Liver (tissue), 9 donors: Measurements from ENCODE around the gene RFX4. TPM values are rescaled to one million over a fixed set of nuclear protein-coding genes. Genes with fewer than 3 reads are reported as not detected.

ENCODE experiments used
- DNase-seq: peaks from one replicate; pipeline ENCODE4 v3.0.0-alpha.2; 2017; ENCODE audit warnings: low spot score
- H3K27ac ChIP-seq, 2 donors: one replicate each; pipeline ENCODE4 v1.7.0; 2013; ENCODE audit warnings: inconsistent platforms in 2 of 2, low read length in 2 of 2, control low read depth in 1 of 2, low read depth in 1 of 2, mild to moderate bottlenecking in 1 of 2
- H3K27me3 ChIP-seq, 4 donors: one replicate each; pipeline versions ENCODE4 v1.6.1 to v1.7.0; 2013; ENCODE audit warnings: low read length in 3 of 4, inconsistent platforms in 1 of 4, mild to moderate bottlenecking in 1 of 4, moderate library complexity in 1 of 4; ENCODE audit not compliant: control insufficient read depth in 4 of 4, insufficient read depth in 4 of 4
- H3K36me3 ChIP-seq, 4 donors: one replicate each; pipeline versions ENCODE4 v1.6.1 to v1.7.0; 2013; ENCODE audit warnings: low read length in 3 of 4, mild to moderate bottlenecking in 3 of 4, low read depth in 1 of 4, moderate library complexity in 1 of 4; ENCODE audit not compliant: control insufficient read depth in 4 of 4, insufficient read depth in 3 of 4
- H3K4me1 ChIP-seq, 4 donors: one replicate each; pipeline versions ENCODE4 v1.6.1 to v1.7.0; 2013; ENCODE audit warnings: low read length in 3 of 4, mild to moderate bottlenecking in 3 of 4, moderate library complexity in 1 of 4; ENCODE audit not compliant: control insufficient read depth in 4 of 4, insufficient read depth in 4 of 4
- H3K4me3 ChIP-seq, 3 donors: one replicate each; pipeline versions ENCODE4 v1.6.1 to v1.7.0; 2013; ENCODE audit warnings: low read length in 3 of 3, control low read depth in 1 of 3, low read depth in 1 of 3, mild to moderate bottlenecking in 1 of 3
- H3K9ac ChIP-seq, 2 donors: one replicate each; pipeline ENCODE4 v1.7.0; 2013; ENCODE audit warnings: low read length in 2 of 2, mild to moderate bottlenecking in 2 of 2, moderate library complexity in 2 of 2, control low read depth in 1 of 2, low read depth in 1 of 2
- H3K9me3 ChIP-seq, 4 donors: one replicate each; pipeline versions ENCODE4 v1.6.1 to v1.7.0; 2013; ENCODE audit warnings: low read length in 3 of 4; ENCODE audit not compliant: control insufficient read depth in 4 of 4
- EGR1 ChIP-seq, 2 donors: IDR thresholded peaks; 2 replicates each; pipeline ENCODE4 v1.6.1; 2016 to 2018; ENCODE audit warnings: antibody characterized with exemption in 2 of 2, low read depth in 2 of 2
- FOXA1 ChIP-seq: IDR thresholded peaks from 2 replicates; pipeline ENCODE4 v1.6.1; 2016; ENCODE audit warnings: antibody characterized with exemption
- FOXA2 ChIP-seq: IDR thresholded peaks from 2 replicates; pipeline ENCODE4 v1.6.1; 2016; ENCODE audit warnings: antibody characterized with exemption
- HNF4A ChIP-seq, 2 donors: conservative IDR thresholded peaks; 2 replicates each; pipeline ENCODE4 v1.6.1; 2016; ENCODE audit warnings: antibody characterized with exemption in 2 of 2, mild to moderate bottlenecking in 2 of 2
- HNF4G ChIP-seq: IDR thresholded peaks from 2 replicates; pipeline ENCODE4 v1.6.1; 2016; ENCODE audit warnings: antibody characterized with exemption
- JUND ChIP-seq, 2 donors: IDR thresholded peaks; 2 replicates each; pipeline ENCODE4 v1.6.1; 2016; ENCODE audit warnings: antibody characterized with exemption in 2 of 2
- NR2F2 ChIP-seq: IDR thresholded peaks from 2 replicates; pipeline ENCODE4 v1.6.1; 2016; ENCODE audit warnings: antibody characterized with exemption
- RAD21 ChIP-seq, 2 donors: IDR thresholded peaks; 2 replicates each; pipeline ENCODE4 v1.6.1; 2016; ENCODE audit warnings: antibody characterized with exemption in 2 of 2, mild to moderate bottlenecking in 2 of 2
- RXRA ChIP-seq, 2 donors: IDR thresholded peaks; 2 replicates each; pipeline ENCODE4 v1.6.1; 2017 to 2018; ENCODE audit warnings: antibody characterized with exemption in 2 of 2, mild to moderate bottlenecking in 1 of 2
- SP1 ChIP-seq: IDR thresholded peaks from 2 replicates; pipeline ENCODE4 v1.6.1; 2018; ENCODE audit warnings: antibody characterized with exemption, mild to moderate bottlenecking
- TAF1 ChIP-seq: conservative IDR thresholded peaks from 2 replicates; pipeline ENCODE4 v1.6.1; 2016; ENCODE audit warnings: antibody characterized with exemption, mild to moderate bottlenecking
- YY1 ChIP-seq: IDR thresholded peaks from 2 replicates; pipeline ENCODE4 v1.6.1; 2016; ENCODE audit warnings: antibody characterized with exemption, mild to moderate bottlenecking
- WGBS: extraction: QIAGEN DNeasy Blood & Tissue Kit; methylation state at CpG from one replicate; pipeline ENCODE4 v1.1.7; 2013; 5-methylcytosine and 5-hydroxymethylcytosine counted together
- polyA plus RNA-seq, 2 donors: library from polyadenylated mRNA; stranded (reverse) in 1 of 2; unstranded in 1 of 2; fragments of 200-250 nt in 1 of 2; fragments of >200 nt in 1 of 2; fragmentation: Nextera tagmentation in 1 of 2; extraction: Ambion mirVana in 1 of 2; gene quantifications; one replicate each; pipeline versions ENCODE4 v1.2.1 to v1.2.3, GENCODE V29; 2013 to 2015
- total RNA-seq, 2 donors: library from RNA; depleted of rRNA; stranded (reverse); fragments of >200 nt; gene quantifications; one replicate each; pipeline ENCODE4 v1.2.3, GENCODE V29; 2014
- TF ChIP-seq, protein P1 (sequence below): IDR thresholded peaks from 2 replicates; pipeline ENCODE4 v1.6.1; 2016; ENCODE audit warnings: antibody characterized with exemption
- TF ChIP-seq, protein P2 (sequence below): IDR thresholded peaks from 2 replicates; pipeline ENCODE4 v1.6.1; 2016; ENCODE audit warnings: antibody characterized with exemption
- TF ChIP-seq, protein P3 (sequence below): IDR thresholded peaks from 2 replicates; pipeline ENCODE4 v1.6.1; 2016; ENCODE audit warnings: antibody characterized with exemption, mild to moderate bottlenecking
- TF ChIP-seq, protein P4 (sequence below): IDR thresholded peaks from 2 replicates; pipeline ENCODE4 v1.6.1; 2016; ENCODE audit warnings: antibody characterized with exemption
- TF ChIP-seq, protein P5 (sequence below): fragments of 150-350 bp; IDR thresholded peaks from 2 replicates; pipeline ENCODE4 v1.5.1; 2017; ENCODE audit warnings: improper control_type of control experiment, low read depth, low read length; ENCODE audit not compliant: missing input control
- donor health status: healthy.
- donor health status: healthy.
- donor health status: healthy.
- donor health status: healthy.
- donor health status: healthy.

RFX4 gene
- total and polyA plus RNA-seq, 4 donors, result not detected

DNA sequence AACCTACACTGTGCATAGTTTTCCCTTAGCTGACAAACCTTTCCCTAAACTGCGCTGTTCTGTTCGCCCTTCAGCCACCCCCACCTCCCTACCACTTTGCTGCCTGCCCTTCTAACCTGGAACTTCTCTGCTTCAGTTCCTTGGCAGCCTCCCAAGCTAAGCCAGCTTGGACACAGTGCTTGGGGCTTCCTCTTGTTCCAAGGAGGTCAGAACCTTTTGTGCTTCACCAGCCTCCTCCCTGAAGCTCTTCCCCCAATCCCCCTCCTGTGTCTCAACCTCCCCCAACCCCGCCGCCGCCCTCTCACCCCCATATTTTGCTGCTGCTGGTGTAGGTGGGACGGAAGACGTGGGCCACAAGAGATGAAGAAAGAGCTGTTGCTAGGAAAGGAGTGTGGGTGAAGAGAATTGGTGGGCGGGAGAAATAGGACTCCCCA, 183.6 kb downstream of the RFX4 start:
- Histone ChIP-seq H3K9me3 (no peaks in the 10 kb centered on the region), H3K36me3 (no peaks in the 10 kb centered on the region), H3K27ac (peak overlapping the region; percentile 36 to 64), H3K9ac (no peak overlapping the region), H3K4me1 (peaks cover 5 to 57% (median 51%) of the 10 kb centered on the region in 4 donors), H3K4me3 (no peak overlapping the region), H3K27me3 (no peaks in the 10 kb centered on the region)
- TF ChIP-seq EGR1 (IDR thresholded peaks at IDR 0.05; ENCODE audit: low read depth in 2 of 2) (no peak), NR2F2 (peak; percentile 92), FOXA1 (no peak), RXRA (IDR thresholded peaks at IDR 0.05) (peak in 1 of 2 donors; percentile 48), HNF4G (no peak), YY1 (no peak), HNF4A (conservative IDR thresholded peaks at IDR 0.05) (peak; percentile 11 to 46), SP1 (peak; percentile 38), RAD21 (IDR thresholded peaks at IDR 0.05) (peak in 1 of 2 donors; percentile 66)
- TF ChIP-seq, protein P1, sequence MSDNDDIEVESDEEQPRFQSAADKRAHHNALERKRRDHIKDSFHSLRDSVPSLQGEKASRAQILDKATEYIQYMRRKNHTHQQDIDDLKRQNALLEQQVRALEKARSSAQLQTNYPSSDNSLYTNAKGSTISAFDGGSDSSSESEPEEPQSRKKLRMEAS, result no peak
- TF ChIP-seq, protein P2, sequence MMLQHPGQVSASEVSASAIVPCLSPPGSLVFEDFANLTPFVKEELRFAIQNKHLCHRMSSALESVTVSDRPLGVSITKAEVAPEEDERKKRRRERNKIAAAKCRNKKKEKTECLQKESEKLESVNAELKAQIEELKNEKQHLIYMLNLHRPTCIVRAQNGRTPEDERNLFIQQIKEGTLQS, result no peak
- TF ChIP-seq, protein P3, sequence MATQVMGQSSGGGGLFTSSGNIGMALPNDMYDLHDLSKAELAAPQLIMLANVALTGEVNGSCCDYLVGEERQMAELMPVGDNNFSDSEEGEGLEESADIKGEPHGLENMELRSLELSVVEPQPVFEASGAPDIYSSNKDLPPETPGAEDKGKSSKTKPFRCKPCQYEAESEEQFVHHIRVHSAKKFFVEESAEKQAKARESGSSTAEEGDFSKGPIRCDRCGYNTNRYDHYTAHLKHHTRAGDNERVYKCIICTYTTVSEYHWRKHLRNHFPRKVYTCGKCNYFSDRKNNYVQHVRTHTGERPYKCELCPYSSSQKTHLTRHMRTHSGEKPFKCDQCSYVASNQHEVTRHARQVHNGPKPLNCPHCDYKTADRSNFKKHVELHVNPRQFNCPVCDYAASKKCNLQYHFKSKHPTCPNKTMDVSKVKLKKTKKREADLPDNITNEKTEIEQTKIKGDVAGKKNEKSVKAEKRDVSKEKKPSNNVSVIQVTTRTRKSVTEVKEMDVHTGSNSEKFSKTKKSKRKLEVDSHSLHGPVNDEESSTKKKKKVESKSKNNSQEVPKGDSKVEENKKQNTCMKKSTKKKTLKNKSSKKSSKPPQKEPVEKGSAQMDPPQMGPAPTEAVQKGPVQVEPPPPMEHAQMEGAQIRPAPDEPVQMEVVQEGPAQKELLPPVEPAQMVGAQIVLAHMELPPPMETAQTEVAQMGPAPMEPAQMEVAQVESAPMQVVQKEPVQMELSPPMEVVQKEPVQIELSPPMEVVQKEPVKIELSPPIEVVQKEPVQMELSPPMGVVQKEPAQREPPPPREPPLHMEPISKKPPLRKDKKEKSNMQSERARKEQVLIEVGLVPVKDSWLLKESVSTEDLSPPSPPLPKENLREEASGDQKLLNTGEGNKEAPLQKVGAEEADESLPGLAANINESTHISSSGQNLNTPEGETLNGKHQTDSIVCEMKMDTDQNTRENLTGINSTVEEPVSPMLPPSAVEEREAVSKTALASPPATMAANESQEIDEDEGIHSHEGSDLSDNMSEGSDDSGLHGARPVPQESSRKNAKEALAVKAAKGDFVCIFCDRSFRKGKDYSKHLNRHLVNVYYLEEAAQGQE, result no peak
- TF ChIP-seq, protein P4, sequence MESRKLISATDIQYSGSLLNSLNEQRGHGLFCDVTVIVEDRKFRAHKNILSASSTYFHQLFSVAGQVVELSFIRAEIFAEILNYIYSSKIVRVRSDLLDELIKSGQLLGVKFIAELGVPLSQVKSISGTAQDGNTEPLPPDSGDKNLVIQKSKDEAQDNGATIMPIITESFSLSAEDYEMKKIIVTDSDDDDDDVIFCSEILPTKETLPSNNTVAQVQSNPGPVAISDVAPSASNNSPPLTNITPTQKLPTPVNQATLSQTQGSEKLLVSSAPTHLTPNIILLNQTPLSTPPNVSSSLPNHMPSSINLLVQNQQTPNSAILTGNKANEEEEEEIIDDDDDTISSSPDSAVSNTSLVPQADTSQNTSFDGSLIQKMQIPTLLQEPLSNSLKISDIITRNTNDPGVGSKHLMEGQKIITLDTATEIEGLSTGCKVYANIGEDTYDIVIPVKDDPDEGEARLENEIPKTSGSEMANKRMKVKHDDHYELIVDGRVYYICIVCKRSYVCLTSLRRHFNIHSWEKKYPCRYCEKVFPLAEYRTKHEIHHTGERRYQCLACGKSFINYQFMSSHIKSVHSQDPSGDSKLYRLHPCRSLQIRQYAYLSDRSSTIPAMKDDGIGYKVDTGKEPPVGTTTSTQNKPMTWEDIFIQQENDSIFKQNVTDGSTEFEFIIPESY, result no peak
- TF ChIP-seq, protein P5, sequence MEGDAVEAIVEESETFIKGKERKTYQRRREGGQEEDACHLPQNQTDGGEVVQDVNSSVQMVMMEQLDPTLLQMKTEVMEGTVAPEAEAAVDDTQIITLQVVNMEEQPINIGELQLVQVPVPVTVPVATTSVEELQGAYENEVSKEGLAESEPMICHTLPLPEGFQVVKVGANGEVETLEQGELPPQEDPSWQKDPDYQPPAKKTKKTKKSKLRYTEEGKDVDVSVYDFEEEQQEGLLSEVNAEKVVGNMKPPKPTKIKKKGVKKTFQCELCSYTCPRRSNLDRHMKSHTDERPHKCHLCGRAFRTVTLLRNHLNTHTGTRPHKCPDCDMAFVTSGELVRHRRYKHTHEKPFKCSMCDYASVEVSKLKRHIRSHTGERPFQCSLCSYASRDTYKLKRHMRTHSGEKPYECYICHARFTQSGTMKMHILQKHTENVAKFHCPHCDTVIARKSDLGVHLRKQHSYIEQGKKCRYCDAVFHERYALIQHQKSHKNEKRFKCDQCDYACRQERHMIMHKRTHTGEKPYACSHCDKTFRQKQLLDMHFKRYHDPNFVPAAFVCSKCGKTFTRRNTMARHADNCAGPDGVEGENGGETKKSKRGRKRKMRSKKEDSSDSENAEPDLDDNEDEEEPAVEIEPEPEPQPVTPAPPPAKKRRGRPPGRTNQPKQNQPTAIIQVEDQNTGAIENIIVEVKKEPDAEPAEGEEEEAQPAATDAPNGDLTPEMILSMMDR, result no peak
- DNase-seq, result no peak
- WGBS, result 48% methylated on average over 8 of the region's 8 CpGs

DNA sequence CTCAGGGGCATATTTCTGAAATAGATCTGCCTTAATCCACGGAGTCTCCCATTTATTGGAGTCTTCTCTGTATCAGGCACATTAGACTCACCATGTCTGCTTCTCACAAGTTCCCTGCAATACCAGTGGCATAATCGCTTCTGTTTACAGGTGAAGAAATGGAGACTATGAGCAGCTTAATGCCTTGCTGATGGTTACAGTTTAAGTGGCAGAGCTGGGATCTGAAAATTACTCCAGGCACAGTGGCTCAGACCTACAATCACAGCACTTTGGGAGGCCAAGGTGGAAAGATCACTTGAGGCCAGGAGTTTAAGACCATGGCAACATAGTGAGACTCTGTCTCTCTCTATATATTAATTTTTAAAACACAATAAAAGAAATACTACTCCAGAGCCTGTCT, 184.4 kb downstream of the RFX4 start:
- H3K4me1 ChIP-seq, result peaks cover 5 to 64% (median 57%) of the 10 kb centered on the region in 4 donors
- no peaks in the 10 kb centered on the region for H3K9me3 ChIP-seq
- DNase-seq, result no peak
- TF ChIP-seq HNF4A (conservative IDR thresholded peaks at IDR 0.05), result no peak
- no peak for TF ChIP-seq RXRA (IDR thresholded peaks at IDR 0.05)
- TF ChIP-seq, protein P1, result no peak
- no peak for TF ChIP-seq RAD21 (IDR thresholded peaks at IDR 0.05)
- no peak for TF ChIP-seq FOXA2
- TF ChIP-seq TAF1, result no peak
- TF ChIP-seq, protein P2, result no peak
- TF ChIP-seq, protein P4, result no peak
- no peak for TF ChIP-seq JUND (IDR thresholded peaks at IDR 0.05)
- WGBS, result 64% methylated on average over 2 of the region's 2 CpGs
- no peak overlapping the region for H3K4me3 ChIP-seq
- no peak overlapping the region for H3K9ac ChIP-seq
- H3K36me3 ChIP-seq, result no peaks in the 10 kb centered on the region
- peak overlapping the region; percentile 64 to 80 for H3K27ac ChIP-seq
- H3K27me3 ChIP-seq, result no peaks in the 10 kb centered on the region
